GM19455 (cell line): ENCODE measurements around the gene UBE2D4.

Source experiments
- ATAC-seq: cut with Tn5 transposase; IDR thresholded peaks from one replicate; pipeline ENCODE4 v1.9.1; 2021; ENCODE audit not compliant: unreplicated experiment

The UBE2D4 gene

DNA sequence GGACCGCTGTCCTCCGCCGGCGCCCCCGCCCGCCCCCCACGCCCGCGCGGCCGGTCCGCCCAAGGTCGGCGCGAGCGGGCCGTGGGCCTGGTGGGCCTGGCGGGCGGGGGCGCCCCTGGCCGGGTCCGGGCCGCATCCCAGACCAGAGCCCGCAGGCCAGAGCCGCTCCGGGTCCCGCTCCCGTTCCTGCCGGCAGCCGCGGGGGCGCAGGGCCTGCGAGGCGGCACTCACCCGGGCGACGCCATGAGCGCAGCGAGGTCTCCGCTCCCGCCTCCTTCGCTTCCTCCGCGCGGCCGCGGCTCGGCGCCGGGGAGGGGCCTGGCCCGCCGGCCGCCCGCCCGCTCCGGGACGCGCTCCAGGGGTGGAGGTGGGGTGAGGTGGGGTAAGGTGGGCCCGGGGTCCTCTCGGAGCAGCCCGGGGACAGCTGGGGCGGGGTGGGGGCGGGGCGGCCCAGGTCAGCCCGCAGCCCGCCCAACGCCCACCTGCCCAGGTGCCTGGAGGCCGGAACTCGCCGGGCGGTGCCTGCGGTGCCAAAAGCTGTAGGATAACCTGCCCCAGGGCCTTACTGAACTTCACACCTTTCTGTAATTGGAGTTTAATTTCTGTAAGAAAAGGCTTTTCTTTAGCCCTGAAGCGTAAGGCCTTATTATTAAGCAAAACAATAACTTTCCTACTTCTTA is 19.8 kb upstream of the UBE2D4 start, which contains the start of gene URGCP:
URGCP (minus strand) TSS at position 266 of the 680 bp plus-strand sequence; CDS start at position 245, 21 bp downstream.
- ATAC-seq = peak; percentile 81

DNA sequence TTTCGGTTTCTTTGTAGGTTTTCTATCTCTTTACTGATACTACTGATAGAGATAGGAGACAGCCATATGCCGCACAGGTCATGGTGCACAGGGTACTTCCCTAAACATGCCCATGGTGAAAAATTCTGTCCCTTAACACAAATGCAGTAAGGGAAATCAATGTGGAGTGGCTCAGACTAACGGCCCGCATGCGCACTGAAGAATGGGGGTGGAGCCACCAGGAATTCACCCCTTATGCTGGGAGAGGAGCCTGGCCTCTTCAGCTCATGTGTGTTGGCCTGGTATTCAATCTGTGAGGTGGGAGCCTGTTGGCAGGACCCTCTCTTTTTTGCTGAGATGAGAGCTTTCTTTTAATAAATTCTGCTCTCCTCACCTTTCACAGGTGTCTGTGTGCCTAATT is 11.4 kb upstream of the UBE2D4 start:
- ATAC-seq = no peak

DNA sequence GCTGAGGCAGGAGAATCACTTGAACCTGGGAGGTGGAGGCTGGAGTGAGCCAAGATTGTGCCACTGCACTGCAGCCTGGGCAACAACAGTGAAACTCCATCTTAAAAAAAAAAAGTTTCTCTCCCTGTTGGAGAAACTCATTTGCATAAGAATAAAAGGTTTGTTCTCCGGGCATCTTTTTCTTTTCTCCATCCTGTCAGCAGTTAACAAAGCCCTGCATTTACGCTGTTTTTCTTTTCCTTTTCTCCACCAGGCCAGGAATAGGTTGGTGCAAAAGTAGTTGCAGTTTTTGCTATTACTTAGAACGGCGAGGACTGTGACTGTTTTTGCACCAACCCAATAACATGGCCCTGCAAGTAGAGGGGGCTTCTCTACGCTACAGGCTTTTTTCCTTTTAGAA is 10.3 kb upstream of the UBE2D4 start:
- ATAC-seq = no peak

DNA sequence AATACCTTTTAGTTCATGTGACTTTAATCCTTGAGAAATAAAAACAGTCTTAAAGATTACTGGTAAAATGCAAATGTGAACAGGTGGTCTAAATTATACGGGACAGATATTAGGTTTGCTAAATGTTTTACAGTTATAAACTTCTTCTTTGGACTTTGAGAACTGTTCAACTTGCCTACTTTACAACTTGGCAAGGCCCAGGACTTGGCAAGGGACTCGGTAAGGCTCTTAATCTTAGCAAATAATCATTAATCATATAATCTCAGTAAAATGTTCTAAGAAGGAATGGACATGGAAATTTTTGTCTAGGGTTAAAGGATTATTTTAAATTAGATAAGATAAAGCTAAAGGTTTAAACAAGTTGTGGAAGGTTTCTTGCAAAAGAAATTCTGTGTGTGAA is 4.8 kb upstream of the UBE2D4 start:
- ATAC-seq = no peak

DNA sequence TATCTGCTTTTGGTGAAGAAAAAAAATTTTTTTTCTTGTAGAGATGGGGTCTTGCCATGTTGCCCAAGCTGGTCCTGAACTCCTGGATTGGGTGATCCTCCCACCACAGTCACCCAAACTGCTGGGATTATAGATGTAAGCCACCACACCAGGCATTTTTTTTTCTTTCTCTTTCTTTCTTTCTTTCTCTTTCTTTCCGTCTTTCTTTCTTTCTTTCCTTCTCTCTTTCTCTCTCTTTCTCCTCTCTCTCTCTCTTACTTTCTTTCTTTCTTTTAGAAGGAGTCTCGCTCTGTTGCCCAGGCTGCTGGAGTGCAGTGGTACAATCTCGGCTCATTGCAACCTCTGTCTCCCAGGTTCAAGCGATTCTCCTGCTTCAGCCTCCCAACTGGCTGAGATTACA is 3.5 kb upstream of the UBE2D4 start:
- ATAC-seq = no peak

DNA sequence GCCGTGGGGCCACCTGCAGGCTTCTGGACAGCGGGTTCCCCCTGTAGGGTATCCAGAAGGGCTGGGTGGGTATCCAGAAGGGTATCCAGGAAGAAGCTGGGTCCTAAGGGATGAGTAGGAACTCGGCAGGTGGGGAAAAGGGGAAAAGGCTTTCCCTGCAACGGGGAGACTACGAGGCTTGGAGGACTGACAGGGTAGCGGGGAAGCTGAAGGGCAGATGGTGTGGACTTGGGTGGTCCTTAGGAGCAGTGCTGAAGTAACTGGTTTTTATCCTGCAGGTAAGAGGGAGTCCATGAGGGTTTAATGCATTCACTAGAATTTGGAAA is 525 bp downstream of the UBE2D4 start:
- peak; percentile 23 for ATAC-seq

DNA sequence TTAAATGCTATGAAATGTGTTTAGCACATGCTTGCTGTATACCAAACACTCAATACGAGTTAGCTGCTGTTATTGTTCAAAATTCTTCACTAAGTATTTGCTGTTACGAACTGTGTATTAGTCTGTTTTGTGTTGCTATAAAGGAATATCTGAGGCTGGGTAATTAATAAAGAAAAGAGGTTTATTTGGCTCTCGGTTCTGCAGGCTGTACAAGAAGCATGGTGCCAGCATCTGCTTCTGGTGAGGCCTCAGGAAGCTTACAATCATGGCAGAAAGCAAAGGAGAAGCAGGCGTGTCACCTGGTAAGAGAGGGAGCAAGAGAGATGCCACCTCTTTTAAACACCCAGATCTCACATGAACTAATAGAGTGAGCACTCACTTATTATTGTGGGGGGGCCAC is 1.6 kb downstream of the UBE2D4 start:
- no peak for ATAC-seq

DNA sequence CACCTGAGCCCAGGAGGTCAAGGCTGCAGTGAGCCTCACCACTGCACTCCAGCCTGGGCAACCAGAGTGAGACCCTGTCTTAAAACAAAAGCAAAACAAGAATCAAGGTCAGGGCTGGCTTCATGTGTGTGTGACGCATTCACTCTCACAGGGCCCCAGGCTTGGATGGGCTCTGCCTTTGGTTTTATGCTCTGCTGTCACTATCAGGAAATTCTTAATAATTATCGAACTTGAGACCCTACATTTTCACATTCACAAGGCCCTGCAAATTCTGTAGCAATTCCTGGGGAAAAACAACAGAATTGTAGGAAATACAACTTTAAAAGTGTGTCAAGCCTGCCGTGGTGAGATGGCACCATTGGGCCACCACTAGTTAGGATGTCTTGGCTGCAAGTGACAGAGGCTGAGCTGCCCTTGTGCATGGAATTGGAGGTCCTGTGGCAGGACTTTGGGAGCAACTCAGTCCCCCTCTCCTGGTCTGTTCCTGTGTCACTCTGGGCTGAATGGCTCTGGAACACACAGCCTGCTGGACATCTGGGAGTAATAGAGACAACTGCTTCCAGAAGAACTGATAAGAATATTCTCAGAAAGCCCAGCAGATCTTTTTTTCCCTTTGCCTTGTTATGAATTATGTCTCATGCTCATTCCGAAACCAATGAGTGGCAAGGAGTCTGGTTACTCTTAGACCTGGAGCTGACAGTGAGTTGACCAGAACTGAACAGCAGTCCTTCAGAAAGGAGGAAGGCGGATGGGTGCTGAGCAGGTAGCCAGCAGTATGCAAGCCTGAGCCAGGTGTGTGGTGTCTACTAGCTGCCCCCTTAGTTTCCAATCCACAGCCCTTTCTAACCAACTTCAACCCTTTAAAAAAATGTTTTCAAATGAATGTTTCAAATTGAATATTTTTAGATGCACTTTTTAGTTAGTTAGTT is 3.6 kb downstream of the UBE2D4 start:
- no peak for ATAC-seq

DNA sequence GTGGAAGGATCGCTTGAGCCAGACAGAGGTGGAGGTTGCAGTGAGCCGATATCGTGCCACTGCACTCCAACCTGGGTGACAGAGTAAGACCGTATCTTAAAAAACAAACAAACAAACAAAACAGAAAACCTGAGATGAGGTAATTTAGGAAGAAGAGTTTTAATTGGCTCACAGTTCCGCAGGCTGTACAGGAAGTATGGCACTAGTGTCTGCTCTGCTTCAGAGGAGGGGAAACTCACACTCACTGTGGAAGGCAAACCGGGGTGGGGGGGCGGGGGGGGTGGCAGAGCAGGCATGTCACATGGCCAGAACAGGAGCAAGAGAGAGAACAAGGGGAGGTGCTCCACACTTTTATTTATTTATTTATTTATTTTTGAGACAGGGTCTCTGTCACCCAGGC is 5.1 kb downstream of the UBE2D4 start:
- ATAC-seq = no peak

DNA sequence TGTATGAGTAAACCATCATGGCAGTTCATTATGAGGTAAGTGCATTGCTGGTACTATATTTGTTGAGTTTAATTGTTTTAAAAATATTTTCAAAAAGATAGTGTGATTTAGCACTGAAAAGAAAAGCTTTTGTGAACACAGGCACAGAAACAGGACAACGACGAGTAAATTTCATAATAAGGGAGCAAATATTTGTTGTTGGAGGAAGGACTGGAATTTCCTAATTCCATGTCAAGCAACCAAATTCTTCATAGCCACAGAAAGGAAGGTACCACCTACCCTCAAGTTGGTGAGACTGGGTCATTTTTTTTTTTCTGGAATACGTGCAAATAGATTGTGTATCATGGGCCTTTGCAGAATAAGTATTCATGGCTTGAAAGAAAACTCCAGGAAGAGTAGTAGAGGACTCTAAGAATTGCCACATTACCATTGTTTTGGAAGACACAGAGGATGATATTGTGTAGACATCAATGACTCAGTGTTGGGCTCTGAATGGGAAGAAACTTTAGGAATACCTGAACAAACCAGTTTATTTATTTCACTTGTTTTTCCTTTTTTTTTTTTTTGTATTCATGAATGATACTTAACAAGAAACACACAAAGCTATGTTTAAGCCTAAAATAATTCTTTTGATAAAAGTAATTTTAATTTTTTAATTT is 7.8 kb downstream of the UBE2D4 start:
- ATAC-seq = no peak

DNA sequence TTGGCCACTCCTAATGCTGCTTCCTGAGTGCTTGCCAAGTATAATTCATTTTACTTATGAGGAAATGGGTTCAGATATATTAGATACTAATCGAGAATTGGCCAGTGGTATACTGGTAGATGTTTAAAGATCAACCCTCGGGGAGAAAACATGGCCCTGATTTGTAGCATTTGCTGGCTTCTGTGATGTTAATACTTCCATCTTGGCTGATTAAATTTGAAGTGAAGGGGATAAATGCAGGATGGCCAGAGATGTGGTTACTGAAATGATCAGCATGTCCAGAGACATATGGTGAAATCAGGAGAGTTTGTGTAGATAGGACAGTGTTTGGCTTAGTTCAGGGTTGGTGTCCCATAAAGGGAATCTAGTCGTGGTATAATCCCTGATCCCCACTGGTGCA is 11.2 kb downstream of the UBE2D4 start:
- ATAC-seq = no peak

DNA sequence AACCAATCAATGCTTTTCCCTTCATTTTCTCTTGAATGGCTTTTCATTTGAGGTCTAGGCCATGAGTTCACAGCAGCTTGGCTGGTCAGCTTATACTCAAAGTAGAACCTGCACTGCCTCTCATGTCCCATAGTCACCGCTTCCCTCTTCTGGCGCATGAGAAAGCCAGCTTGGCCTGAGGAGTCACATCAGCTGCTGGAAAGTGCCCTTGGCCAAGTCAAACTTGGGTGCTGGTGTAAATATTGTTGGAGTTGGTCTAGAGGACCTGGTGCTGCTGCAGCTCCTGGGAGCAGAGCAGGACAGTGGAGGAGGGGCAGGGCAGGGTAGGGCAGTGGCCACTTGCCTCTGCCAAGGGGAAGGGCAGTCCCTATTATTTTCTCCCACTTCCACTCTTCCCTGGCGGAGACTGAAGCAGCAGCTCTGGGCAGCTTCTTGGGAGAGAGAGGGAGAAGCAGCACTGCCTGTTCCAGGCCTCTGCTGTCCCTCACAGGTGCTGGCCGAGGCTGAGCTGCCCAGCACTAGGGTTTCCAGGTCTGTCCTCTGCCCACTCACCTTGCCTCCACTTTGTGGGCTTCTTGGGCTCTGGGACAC is 12.8 kb downstream of the UBE2D4 start:
- no peak for ATAC-seq

DNA sequence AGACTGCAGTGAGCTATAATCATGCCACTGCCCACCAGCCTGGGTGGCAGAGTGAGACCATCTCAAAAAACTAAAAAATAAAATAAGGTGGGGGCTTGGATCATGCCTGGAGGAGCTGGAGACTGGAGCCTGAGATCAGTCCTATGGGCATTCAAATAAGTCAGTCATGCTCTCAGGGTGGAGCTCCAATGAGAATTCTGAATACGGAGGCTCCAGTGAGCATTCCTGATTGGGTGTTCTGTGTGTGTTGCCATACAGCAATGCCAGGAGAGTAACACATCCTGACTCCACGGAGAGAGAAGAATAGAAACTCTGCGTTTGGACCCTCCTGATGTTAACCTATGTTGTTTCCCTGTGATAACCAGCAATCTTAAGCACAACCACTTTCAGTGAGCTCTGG is 16.0 kb downstream of the UBE2D4 start:
- ATAC-seq = no peak

DNA sequence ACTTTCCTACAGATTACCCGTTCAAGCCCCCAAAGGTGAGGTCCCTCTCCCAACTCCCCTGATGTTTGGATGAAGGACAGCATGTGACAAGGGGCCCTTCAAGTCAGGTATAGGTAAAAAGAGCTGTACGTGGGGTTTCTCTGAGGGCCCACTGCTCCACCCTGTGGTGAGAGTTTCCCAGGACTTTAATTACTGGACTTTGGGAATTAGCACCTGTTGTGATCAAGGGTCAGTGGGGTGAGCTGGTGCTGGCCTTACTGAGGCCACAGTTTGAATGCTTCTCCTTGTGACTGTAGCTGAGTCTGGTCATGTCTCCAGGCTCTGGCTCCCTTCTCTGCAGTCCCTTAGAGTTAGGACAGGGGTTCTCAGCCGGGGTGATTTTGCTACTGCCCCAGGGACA is 16.8 kb downstream of the UBE2D4 start:
- no peak for ATAC-seq

DNA sequence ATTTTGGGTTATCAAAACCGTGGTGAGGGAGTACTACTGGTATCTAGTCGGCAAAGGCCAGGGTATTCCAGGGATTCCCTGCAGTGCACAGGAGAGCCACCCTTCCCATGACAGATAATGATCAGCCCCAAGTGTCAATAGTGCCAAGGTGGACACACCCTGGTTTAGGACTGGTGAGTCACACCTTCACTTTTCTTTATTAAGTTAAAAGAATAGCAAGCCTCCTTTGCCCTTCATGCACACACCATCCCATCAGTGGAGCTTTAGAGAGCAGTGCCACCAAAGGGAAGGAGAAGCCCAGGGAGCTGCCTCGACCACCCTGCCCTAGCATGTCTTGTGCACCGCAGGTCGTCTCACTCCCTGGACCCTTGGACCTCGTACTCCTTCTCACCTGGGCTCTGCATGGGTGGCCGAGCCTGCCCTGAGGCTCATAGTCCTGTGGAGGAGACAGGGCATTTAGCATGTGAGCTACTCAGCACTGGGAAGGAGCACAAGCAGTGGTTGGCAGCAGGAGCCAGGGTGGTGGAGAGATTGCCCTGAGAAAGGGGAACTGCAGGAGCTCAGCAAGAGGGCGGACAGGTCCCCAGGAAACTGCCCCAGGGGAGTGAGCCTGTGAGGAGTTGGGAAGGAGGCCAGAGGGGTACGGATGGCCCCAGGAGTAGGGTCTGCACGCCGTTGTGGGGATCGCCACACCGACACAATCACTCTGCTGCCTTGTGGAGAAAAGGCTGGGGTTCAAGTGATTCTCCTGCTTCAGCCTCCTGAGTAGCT is 17.4 kb downstream of the UBE2D4 start:
- ATAC-seq = no peak

DNA sequence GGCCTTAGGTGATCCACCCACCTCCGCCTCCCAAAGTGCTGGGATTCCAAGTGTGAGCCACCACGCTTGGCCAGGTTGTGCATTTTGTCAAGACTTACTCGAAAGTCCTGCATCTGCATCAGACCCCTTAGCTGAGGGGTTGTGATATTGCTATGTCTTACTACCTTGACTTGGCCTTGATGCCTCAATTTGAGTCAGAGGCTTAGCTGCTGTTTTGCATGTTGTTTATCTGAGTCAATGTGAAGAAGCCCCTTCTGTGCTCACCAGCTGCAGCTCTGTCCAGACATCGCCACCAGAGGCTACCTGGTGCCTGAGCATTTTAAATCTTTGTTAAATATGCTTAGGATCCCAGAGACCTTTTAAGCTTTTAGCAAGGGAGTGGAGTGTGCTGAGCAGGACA is 18.1 kb downstream of the UBE2D4 start:
- ATAC-seq = no peak

DNA sequence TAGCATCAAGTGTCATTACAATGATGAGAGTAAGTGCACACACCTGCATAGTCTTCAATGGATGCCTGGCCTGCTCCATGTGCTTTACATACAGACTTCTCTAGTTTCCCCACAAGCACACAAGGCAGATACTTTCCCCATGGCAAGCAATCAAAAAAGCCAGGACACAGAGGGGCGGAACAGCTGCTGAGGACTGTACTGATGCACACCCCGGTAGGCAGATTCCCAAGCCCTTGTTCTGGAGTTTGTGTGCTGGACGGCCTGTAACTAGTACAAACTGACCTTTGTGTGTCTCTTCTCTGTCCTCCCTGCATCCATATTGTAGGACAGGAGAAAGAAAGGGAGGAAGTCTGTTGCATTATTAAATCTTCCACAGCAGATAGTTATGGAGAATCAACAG is 25.8 kb downstream of the UBE2D4 start:
- ATAC-seq = no peak

DNA sequence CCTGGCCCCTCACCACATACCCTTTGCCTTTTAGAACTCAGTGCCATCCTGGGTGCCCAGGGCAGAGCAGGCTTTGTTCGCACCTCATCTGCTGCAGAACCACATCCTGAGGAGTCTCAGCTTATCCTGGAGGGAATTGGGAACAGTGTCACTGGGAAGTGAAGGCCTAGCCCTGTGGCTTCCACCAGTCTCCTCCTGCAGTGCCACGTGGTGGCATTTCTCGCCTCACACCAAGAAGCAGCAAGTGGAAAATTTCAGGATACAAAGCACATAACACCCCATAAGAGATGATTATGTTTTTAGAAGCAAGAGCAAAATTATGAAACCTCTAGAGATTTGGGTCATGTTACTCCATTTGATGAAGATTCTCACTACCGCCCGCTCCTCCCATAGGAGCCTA is 26.8 kb downstream of the UBE2D4 start:
- ATAC-seq = no peak

DNA sequence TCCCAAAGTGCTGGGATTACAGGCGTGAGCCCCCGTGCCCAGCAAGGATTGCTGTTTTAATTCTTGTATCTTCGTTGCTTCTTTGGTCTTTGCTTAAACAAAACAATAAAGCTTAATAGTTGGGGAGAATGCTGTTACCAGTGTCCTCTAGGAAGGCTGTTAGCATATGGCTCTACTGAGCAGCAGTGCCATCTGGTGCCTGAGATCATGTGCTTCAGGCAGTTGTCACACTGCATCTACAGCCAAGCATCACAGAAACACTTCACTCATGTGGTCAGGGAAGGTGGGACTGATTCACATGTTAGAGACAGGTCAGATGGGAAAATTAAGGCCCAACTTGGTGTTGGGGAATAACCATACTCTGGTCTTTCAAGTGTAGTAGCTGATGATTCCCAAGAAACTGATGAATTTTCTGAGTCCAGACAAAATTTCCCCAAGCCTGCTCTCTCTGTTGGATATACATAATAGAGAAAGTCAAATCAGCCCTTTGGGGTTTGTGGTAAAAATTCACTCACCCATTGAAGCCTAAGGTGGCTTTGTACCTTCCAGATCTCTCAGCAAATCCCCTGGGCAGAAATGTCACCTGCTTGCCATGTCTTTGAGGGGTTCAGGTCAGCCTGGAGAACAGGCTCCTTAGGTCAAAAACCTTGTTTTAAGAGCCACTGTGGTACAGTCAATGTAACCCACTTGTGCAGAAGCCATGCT is 28.4 kb downstream of the UBE2D4 start:
- no peak for ATAC-seq

DNA sequence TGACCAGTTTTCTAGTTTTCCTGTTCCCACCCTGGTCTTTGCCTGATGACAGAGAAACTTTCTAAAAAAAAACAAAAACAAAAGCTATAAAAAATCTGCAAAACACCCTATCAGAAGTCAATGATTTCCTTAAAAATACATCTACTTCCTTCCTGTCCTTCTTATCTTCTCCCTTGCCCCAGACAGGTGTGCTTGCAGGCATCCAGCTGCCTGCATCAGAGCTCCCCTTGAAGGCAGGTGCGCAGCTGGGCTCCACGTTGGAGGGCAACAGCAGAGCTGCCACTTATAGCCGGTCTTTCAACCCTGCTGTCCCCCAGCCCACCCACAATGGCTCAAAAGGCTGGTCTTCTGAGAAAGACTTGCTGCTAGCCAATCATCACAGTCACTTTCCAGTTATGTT is 29.8 kb downstream of the UBE2D4 start:
- no peak for ATAC-seq
